ENCODE measurements around the gene TMPRSS9.
"Not testable (repeated sequence)": the region's sequence is repeated elsewhere in the genome, so short reads cannot be mapped to it uniquely, and the experiment has no call there.

The TMPRSS9 gene

GRCh38 chr19:2453431-2454025 lies 93.5 kb downstream of the TMPRSS9 start:
- Histone ChIP-seq H3K4me3 (ENCODE audit: low read length) (no peak overlapping the region), H3K27ac (ENCODE audit: low read length) (no peak overlapping the region), H3K9me3 (ENCODE audit: control insufficient read depth, insufficient read depth, low read length) (no peaks in the 10 kb centered on the region), H3K4me1 (ENCODE audit: control insufficient read depth, insufficient read depth, low read length) (peaks cover 4% of the 10 kb centered on the region), H3K36me3 (ENCODE audit: control insufficient read depth, insufficient read depth, low read length) (0 out of 2 replicates have a peak, but pooled peaks cover 2% of the 10 kb centered on the region), H3K27me3 (ENCODE audit: control insufficient read depth, insufficient read depth, low read length) (no peaks in the 10 kb centered on the region)
- no CpG with 5 or more reads among the region's 19 CpGs for WGBS (ENCODE audit: insufficient coverage, insufficient read length)
- DNase-seq (ENCODE audit: low read depth, low spot score): no peak

GRCh38 chr19:2454199-2454961 lies 94.3 kb downstream of the TMPRSS9 start:
- Histone ChIP-seq H3K27ac (ENCODE audit: low read length) (no peak overlapping the region), H3K36me3 (ENCODE audit: control insufficient read depth, insufficient read depth, low read length) (0 out of 2 replicates have a peak, but pooled peaks cover 2% of the 10 kb centered on the region), H3K9me3 (ENCODE audit: control insufficient read depth, insufficient read depth, low read length) (no peaks in the 10 kb centered on the region), H3K27me3 (ENCODE audit: control insufficient read depth, insufficient read depth, low read length) (no peaks in the 10 kb centered on the region), H3K4me1 (ENCODE audit: control insufficient read depth, insufficient read depth, low read length) (peaks cover 4% of the 10 kb centered on the region), H3K4me3 (ENCODE audit: low read length) (no peak overlapping the region)
- no CpG with 5 or more reads among the region's 19 CpGs for whole genome bisulfite sequencing (ENCODE audit: insufficient coverage, insufficient read length)
- no peak for DNase-seq (ENCODE audit: low read depth, low spot score)

- H3K27ac ChIP-seq (ENCODE audit: low read length): no peak overlapping the region
Observed at GRCh38 chr19:2454962-2455850, 95.1 kb downstream of the TMPRSS9 start.

GRCh38 chr19:2455851-2456570 lies 95.9 kb downstream of the TMPRSS9 start:
- no peak for DNase-seq (ENCODE audit: low read depth, low spot score)
- H3K9me3 ChIP-seq (ENCODE audit: control insufficient read depth, insufficient read depth, low read length): no peaks in the 10 kb centered on the region
- no peaks in the 10 kb centered on the region for H3K36me3 ChIP-seq (ENCODE audit: control insufficient read depth, insufficient read depth, low read length)
- no peaks in the 10 kb centered on the region for H3K27me3 ChIP-seq (ENCODE audit: control insufficient read depth, insufficient read depth, low read length)
- H3K4me1 ChIP-seq (ENCODE audit: control insufficient read depth, insufficient read depth, low read length): peaks cover 4% of the 10 kb centered on the region
- H3K27ac ChIP-seq (ENCODE audit: low read length): no peak overlapping the region
- peak overlapping the region; percentile 98 for H3K4me3 ChIP-seq (ENCODE audit: low read length)
- no CpG with 5 or more reads among the region's 62 CpGs for WGBS (ENCODE audit: insufficient coverage, insufficient read length)

More at GRCh38 chr19:2454962-2455850, 95.1 kb downstream of the TMPRSS9 start:
- H3K27me3 ChIP-seq (ENCODE audit: control insufficient read depth, insufficient read depth, low read length): no peaks in the 10 kb centered on the region
- peaks cover 4% of the 10 kb centered on the region for H3K4me1 ChIP-seq (ENCODE audit: control insufficient read depth, insufficient read depth, low read length)
- H3K9me3 ChIP-seq (ENCODE audit: control insufficient read depth, insufficient read depth, low read length): no peaks in the 10 kb centered on the region
- 0 out of 2 replicates have a peak, but pooled peaks cover under 1% of the 10 kb centered on the region for H3K36me3 ChIP-seq (ENCODE audit: control insufficient read depth, insufficient read depth, low read length)
- no CpG with 5 or more reads among the region's 14 CpGs for WGBS (ENCODE audit: insufficient coverage, insufficient read length)
- no peak for DNase-seq (ENCODE audit: low read depth, low spot score)
- peak overlapping the region; percentile 98; the same call in 1 of the 2 replicates for H3K4me3 ChIP-seq (ENCODE audit: low read length)

DNA sequence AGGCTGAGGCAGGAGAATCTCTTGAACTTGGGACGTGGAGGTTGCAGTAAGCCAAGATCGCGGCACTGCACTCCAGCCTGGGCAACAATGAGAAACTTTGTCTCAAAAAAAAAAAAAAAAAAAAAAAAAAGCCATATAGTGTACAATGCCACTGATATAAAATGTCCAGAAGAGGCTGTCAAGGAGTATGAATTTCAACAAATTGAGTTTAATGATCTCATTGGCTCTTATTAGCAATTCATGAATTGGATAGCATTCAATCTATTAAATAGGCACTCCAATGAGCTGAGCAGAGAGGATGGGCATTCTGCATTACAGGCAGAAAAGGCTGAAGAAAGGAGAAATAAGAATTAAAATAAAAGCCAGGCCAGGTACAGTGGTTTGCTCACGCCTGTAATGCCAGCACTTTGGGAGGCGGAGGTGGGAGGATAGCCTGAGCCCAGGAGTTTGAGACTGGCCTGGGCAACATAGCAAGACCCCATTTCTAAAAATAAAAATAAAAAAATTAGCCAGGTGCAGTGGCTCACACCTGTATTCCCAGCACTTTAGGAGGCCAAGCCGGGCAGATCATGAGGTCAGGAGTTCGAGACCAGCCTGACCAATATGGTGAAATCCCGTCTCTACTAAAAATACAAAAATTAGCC lies 97.5 kb downstream of the TMPRSS9 start:
- peaks cover 4% of the 10 kb centered on the region for H3K4me1 ChIP-seq (ENCODE audit: control insufficient read depth, insufficient read depth, low read length)
- WGBS (ENCODE audit: insufficient coverage, insufficient read length): no CpG with 5 or more reads among the region's 8 CpGs
- H3K36me3 ChIP-seq (ENCODE audit: control insufficient read depth, insufficient read depth, low read length): no peaks in the 10 kb centered on the region

GRCh38 chr19:2458054-2458453 lies 98.0 kb downstream of the TMPRSS9 start:
- Histone ChIP-seq H3K36me3 (ENCODE audit: control insufficient read depth, insufficient read depth, low read length) (no peaks in the 10 kb centered on the region), H3K9me3 (ENCODE audit: control insufficient read depth, insufficient read depth, low read length) (no peaks in the 10 kb centered on the region), H3K4me3 (ENCODE audit: low read length) (no peak overlapping the region), H3K27me3 (ENCODE audit: control insufficient read depth, insufficient read depth, low read length) (no peaks in the 10 kb centered on the region), H3K27ac (ENCODE audit: low read length) (no peak overlapping the region), H3K4me1 (ENCODE audit: control insufficient read depth, insufficient read depth, low read length) (peaks cover 3% of the 10 kb centered on the region)
- no CpG with 5 or more reads among the region's 5 CpGs for WGBS (ENCODE audit: insufficient coverage, insufficient read length)
- DNase-seq (ENCODE audit: low read depth, low spot score): no peak

More for the DNA sequence above, 97.5 kb downstream of the TMPRSS9 start:
- Histone ChIP-seq H3K4me3 (ENCODE audit: low read length) (no peak overlapping the region), H3K27ac (ENCODE audit: low read length) (no peak overlapping the region), H3K27me3 (ENCODE audit: control insufficient read depth, insufficient read depth, low read length) (no peaks in the 10 kb centered on the region), H3K9me3 (ENCODE audit: control insufficient read depth, insufficient read depth, low read length) (no peaks in the 10 kb centered on the region)
- DNase-seq (ENCODE audit: low read depth, low spot score): no peak

- H3K4me3 ChIP-seq (ENCODE audit: low read length); DNase-seq (ENCODE audit: low read depth, low spot score); H3K27ac ChIP-seq (ENCODE audit: low read length); H3K4me1 ChIP-seq (ENCODE audit: control insufficient read depth, insufficient read depth, low read length); H3K27me3 ChIP-seq (ENCODE audit: control insufficient read depth, insufficient read depth, low read length); H3K9me3 ChIP-seq (ENCODE audit: control insufficient read depth, insufficient read depth, low read length); H3K36me3 ChIP-seq (ENCODE audit: control insufficient read depth, insufficient read depth, low read length): not testable (repeated sequence)
- WGBS (ENCODE audit: insufficient coverage, insufficient read length): no CpG with 5 or more reads among the region's 10 CpGs
Observed at GRCh38 chr19:2458776-2459175, 98.7 kb downstream of the TMPRSS9 start.

DNA sequence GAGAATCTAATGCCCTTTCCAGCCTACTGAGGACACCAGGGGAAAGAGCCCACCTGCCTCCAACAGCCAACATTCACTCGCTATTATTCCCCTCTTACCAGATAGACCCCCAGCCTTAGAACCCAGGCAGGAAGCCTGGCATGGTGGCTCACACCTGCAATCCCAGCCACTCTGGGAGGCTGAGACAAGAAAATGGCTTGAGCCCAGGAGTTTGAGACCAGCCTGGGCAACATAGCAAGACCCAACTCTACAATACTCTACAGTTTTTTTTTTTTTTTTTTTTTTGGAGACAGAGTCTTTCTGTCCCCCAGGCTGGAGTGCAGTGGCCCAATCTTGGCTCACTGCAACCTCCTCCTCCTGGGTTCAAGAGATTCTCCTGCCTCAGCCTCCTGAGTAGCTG lies 100.2 kb downstream of the TMPRSS9 start:
- no peaks in the 10 kb centered on the region for H3K4me1 ChIP-seq (ENCODE audit: control insufficient read depth, insufficient read depth, low read length)
- no CpG with 5 or more reads among the region's 1 CpG for WGBS (ENCODE audit: insufficient coverage, insufficient read length)

DNA sequence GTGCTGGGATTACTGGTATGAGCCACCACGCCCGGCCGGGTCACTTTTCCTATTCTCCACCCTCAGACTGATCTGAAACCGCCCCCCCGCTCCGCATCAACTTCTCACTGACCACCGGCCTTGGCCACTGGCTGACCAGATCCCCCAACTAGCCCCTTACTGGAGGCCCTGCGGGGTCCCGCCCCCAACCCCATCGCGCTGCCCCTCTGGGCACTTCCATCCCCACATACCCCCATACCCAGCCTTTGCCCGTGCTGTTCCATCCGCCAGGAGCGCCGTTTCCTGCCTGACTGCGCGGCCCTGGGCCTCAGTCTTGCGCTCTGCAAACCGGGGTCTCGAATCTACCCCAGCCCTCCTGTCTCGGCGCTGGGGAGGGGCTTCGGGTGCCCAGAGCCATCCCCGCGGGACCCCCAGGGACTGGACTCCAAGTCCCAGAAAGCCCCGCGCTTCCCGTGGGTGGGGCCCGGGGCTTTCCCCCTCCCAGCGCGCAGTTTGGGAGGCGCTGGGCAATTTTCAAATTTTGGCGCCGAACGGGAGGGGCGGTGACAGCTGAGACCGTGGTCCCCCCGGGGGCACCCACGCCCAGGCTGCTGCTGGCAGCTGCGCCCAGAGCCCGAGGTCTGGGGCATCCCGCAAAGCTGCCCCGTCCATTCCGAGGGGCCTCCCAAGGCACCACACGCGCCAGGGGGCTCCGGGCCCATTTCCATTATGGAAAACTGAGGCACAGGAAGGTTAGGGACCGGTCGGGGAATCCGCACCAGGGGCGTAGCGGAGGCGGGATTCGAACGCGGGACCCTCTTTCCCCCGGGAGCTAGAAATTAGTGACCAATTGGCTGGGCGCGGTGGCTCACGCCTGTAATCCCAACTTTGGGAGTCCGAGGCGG lies 101.9 kb downstream of the TMPRSS9 start:
- no peak for DNase-seq (ENCODE audit: low read depth, low spot score)
- H3K36me3 ChIP-seq (ENCODE audit: control insufficient read depth, insufficient read depth, low read length): no peaks in the 10 kb centered on the region
- H3K9me3 ChIP-seq (ENCODE audit: control insufficient read depth, insufficient read depth, low read length): no peaks in the 10 kb centered on the region
- no CpG with 5 or more reads among the region's 62 CpGs for WGBS (ENCODE audit: insufficient coverage, insufficient read length)
- H3K27me3 ChIP-seq (ENCODE audit: control insufficient read depth, insufficient read depth, low read length): no peaks in the 10 kb centered on the region
- no peaks in the 10 kb centered on the region for H3K4me1 ChIP-seq (ENCODE audit: control insufficient read depth, insufficient read depth, low read length)
- H3K4me3 ChIP-seq (ENCODE audit: low read length): peak overlapping the region; percentile 58; the same call in 1 of the 2 replicates
- no peak overlapping the region for H3K27ac ChIP-seq (ENCODE audit: low read length)

More for the DNA sequence above, 100.2 kb downstream of the TMPRSS9 start:
- Histone ChIP-seq H3K27me3 (ENCODE audit: control insufficient read depth, insufficient read depth, low read length) (no peaks in the 10 kb centered on the region), H3K9me3 (ENCODE audit: control insufficient read depth, insufficient read depth, low read length) (no peaks in the 10 kb centered on the region), H3K27ac (ENCODE audit: low read length) (no peak overlapping the region), H3K4me3 (ENCODE audit: low read length) (no peak overlapping the region), H3K36me3 (ENCODE audit: control insufficient read depth, insufficient read depth, low read length) (no peaks in the 10 kb centered on the region)
- DNase-seq (ENCODE audit: low read depth, low spot score): no peak

All from iPS DF 6.9 (cell line).